Measurements from ENCODE around the gene SREBF2. TPM values are rescaled to one million over a fixed set of nuclear protein-coding genes. Genes with fewer than 3 reads are reported as not detected.
A peak's percentile ranks its signal among the peaks of the same experiment; 100 is the strongest.

Gene SREBF2
- polyA plus RNA-seq, 2 of the 4 experiments (the other 2 are of a cell fraction): 19.4 to 30.8 TPM

DNA sequence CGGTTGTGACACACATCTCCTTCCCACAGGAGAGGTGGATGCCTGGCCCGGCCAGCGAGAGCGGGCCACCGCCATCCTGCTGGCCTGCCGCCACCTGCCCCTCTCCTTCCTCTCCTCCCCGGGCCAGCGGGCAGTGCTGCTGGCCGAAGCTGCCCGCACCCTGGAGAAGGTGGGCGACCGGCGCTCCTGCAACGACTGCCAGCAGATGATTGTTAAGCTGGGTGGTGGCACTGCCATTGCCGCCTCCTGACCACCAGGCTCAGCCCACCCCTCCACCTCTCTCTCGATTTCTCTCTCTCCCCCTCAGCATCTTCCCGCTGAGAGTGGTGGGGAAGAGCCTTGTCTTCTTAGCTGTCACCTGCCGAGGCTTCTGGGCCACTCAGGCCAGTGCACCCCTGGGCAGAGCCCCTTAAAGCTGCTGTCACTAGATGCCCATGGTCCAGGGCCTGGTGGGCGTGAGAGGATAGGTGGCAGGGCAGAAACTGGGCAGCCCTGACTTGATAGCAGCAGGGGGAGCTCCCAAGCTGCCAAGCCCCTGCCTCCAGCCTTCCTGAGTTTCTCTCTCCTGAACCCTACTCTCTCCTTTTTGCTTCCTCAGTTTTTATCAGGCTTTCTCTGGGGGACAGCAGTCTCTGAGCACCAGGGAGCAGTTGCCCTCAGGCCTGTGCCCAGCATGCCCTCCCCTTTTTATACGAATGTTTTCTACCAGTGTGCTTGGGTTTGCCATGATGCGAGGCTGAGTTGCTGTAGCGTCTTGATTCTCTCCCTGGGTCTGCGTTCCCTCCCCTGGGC is 72.7 kb downstream of the SREBF2 start:
- no peak for FAIRE-seq
- 87% methylated on average over 13 of the region's 23 CpGs for WGBS (ENCODE audit: missing lambda C conversion rate)

DNA sequence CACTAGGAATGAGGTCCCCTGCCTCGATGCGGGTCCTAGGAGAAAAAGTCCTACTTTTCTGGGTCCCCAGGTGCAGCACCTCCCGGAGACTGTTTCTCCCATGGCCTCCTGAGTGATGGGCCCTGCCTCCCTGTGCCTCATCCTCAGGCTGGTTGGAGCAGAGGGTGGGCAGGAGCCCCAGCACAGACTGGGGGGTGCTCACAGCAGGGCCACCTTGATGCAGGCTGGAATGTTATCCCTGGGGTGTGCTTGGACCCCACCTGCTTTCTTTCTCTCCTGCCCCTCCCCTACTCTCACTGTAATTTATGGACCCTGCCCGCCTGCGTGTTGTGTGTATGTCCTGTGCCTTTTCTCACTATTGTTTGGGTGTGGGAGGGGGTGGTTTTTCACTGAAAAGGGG is 73.9 kb downstream of the SREBF2 start:
- CTCF ChIA-PET: interaction anchor here (0.7 kb wide), 1 partner anchor 34 kb away, joined by 3 read pairs; no protein-coding TSS in a partner anchor

More for the DNA sequence above, 72.7 kb downstream of the SREBF2 start:
- ATAC-seq (peak in 1 of 2 experiments; percentile 10; a peak in 2 of 6 replicates), DNase-seq (ENCODE audit: low read depth in 1 of 2, low spot score in 1 of 2) (no peak)
- Histone ChIP-seq H3K4me1 (no peaks in the 10 kb centered on the region), H3K4me2 (no peak overlapping the region), H3K9me3 (no peaks in the 10 kb centered on the region), H3K4me3 (no peak overlapping the region), H3K27ac (no peak overlapping the region)
- POLR2A ChIA-PET: no interaction called here
- CTCF ChIA-PET: interaction anchor here (1.2 kb wide), 1 partner anchor 209 kb away, joined by 3 read pairs; no protein-coding TSS in a partner anchor
- TF ChIP-seq POLR2AphosphoS2 (conservative IDR thresholded peaks at IDR 0.05; ENCODE audit: low read length): no peak

GRCh38 chr22:41907436-41908401 is 74.8 kb downstream of the SREBF2 start:
- TF ChIP-seq, protein P1, sequence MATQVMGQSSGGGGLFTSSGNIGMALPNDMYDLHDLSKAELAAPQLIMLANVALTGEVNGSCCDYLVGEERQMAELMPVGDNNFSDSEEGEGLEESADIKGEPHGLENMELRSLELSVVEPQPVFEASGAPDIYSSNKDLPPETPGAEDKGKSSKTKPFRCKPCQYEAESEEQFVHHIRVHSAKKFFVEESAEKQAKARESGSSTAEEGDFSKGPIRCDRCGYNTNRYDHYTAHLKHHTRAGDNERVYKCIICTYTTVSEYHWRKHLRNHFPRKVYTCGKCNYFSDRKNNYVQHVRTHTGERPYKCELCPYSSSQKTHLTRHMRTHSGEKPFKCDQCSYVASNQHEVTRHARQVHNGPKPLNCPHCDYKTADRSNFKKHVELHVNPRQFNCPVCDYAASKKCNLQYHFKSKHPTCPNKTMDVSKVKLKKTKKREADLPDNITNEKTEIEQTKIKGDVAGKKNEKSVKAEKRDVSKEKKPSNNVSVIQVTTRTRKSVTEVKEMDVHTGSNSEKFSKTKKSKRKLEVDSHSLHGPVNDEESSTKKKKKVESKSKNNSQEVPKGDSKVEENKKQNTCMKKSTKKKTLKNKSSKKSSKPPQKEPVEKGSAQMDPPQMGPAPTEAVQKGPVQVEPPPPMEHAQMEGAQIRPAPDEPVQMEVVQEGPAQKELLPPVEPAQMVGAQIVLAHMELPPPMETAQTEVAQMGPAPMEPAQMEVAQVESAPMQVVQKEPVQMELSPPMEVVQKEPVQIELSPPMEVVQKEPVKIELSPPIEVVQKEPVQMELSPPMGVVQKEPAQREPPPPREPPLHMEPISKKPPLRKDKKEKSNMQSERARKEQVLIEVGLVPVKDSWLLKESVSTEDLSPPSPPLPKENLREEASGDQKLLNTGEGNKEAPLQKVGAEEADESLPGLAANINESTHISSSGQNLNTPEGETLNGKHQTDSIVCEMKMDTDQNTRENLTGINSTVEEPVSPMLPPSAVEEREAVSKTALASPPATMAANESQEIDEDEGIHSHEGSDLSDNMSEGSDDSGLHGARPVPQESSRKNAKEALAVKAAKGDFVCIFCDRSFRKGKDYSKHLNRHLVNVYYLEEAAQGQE (IDR thresholded peaks at IDR 0.05): no peak
- no peak for TF ChIP-seq NR3C1 (IDR thresholded peaks at IDR 0.05)
- TF ChIP-seq MAZ (IDR thresholded peaks at IDR 0.05; ENCODE audit: borderline replicate concordance, low read depth, low read length): no peak
- no peak for TF ChIP-seq HOXB5 (CRISPR knock-in tag; IDR thresholded peaks at IDR 0.05)
- no peak for TF ChIP-seq SMC3 (IDR thresholded peaks at IDR 0.05)
- no peak for TF ChIP-seq RNF2 (IDR thresholded peaks at IDR 0.05; ENCODE audit: borderline replicate concordance, low read depth)
- TF ChIP-seq MAFK (IDR thresholded peaks at IDR 0.05; ENCODE audit: partially characterized antibody): no peak
- no peak for TF ChIP-seq FOSL2 (IDR thresholded peaks at IDR 0.05)
- TF ChIP-seq FOSL2 (CRISPR knock-in tag; IDR thresholded peaks at IDR 0.05): no peak
- no peak for TF ChIP-seq CBX2 (IDR thresholded peaks at IDR 0.05; ENCODE audit: borderline replicate concordance, low read depth)
- no peak for TF ChIP-seq CHD2 (IDR thresholded peaks at IDR 0.05; ENCODE audit: low read length, partially characterized antibody)
- no peak for TF ChIP-seq HEYL (CRISPR knock-in tag; IDR thresholded peaks at IDR 0.05)
- TF ChIP-seq KDM5A (IDR thresholded peaks at IDR 0.05): no peak
- no peak for TF ChIP-seq POLR2A (IDR thresholded peaks at IDR 0.05; ENCODE audit: low read length)
- TF ChIP-seq GATA3 (IDR thresholded peaks at IDR 0.05; ENCODE audit: borderline replicate concordance): no peak
- CTCF ChIA-PET: interaction anchor here (0.5 to 2.0 kb wide), 4 partner anchors 8 to 193 kb away, joined by 3 to 11 read pairs (median 4); partner anchors contain the start of gene TNFRSF13C
- ATAC-seq: peak; percentile 17; a peak in 4 of 6 replicates
- Histone ChIP-seq H3K4me3 (no peak overlapping the region), H3K4me2 (no peak overlapping the region), H3K27ac (no peak overlapping the region), H3K4me1 (no peaks in the 10 kb centered on the region), H3K9me3 (no peaks in the 10 kb centered on the region)
- WGBS (ENCODE audit: missing lambda C conversion rate): 67% methylated on average over 5 of the region's 10 CpGs
- POLR2A ChIA-PET: no interaction called here
- no peak for DNase-seq (ENCODE audit: low read depth in 1 of 2, low spot score in 1 of 2)
- no peak for FAIRE-seq

More for the DNA sequence above, 73.9 kb downstream of the SREBF2 start:
- POLR2A ChIA-PET: no interaction called here
- 95% methylated on average over 4 of the region's 5 CpGs for WGBS (ENCODE audit: missing lambda C conversion rate)
- FAIRE-seq (no peak), DNase-seq (ENCODE audit: low read depth in 1 of 2, low spot score in 1 of 2) (no peak), ATAC-seq (no peak)
- H3K4me3 ChIP-seq: no peak overlapping the region
- TF ChIP-seq PHF8 (IDR thresholded peaks at IDR 0.05; ENCODE audit: borderline replicate concordance, low read depth) (no peak), FOSB (CRISPR knock-in tag; IDR thresholded peaks at IDR 0.05) (no peak), ZSCAN20 (CRISPR knock-in tag; IDR thresholded peaks at IDR 0.05) (no peak), MYC (IDR thresholded peaks at IDR 0.05; ENCODE audit: borderline replicate concordance, low read length) (no peak), BHLHE40 (IDR thresholded peaks at IDR 0.05; ENCODE audit: low read depth, low read length) (no peak), HDAC2 (IDR thresholded peaks at IDR 0.05) (no peak)
- H3K4me2 ChIP-seq: no peak overlapping the region
- H3K27ac ChIP-seq: no peak overlapping the region
- H3K4me1 ChIP-seq: no peaks in the 10 kb centered on the region
- no peaks in the 10 kb centered on the region for H3K9me3 ChIP-seq
